ENCODE measurements around the gene TSEN34. TPM values are rescaled to one million over a fixed set of nuclear protein-coding genes. Genes with fewer than 3 reads are reported as not detected.

Gene TSEN34
- total RNA-seq, 1 experiment from 2014 or later, result 64.7 TPM

- DNase-seq (ENCODE audit: low spot score), result no peak
- intact Hi-C loops (cut with micrococcal nuclease; ENCODE audit: unreplicated experiment), result no loop called here
- Histone ChIP-seq H3K4me1 (ENCODE audit: insufficient read depth, low read length, poor library complexity, severe bottlenecking) (peaks cover 11% of the 10 kb centered on the region), H3K27ac (ENCODE audit: low read depth, low read length, poor library complexity, severe bottlenecking) (no peak overlapping the region), H3K36me3 (ENCODE audit: insufficient read depth, low read length, poor library complexity, severe bottlenecking) (peaks cover 33% of the 10 kb centered on the region), H3K9me3 (ENCODE audit: low read depth, low read length, poor library complexity, severe bottlenecking) (no peaks in the 10 kb centered on the region), H3K4me3 (ENCODE audit: low read depth, low read length, poor library complexity, severe bottlenecking) (no peak overlapping the region), H3K27me3 (replicated peaks; ENCODE audit: insufficient read depth, low read depth, low read length, poor library complexity) (no peaks in the 10 kb centered on the region)
- no peak for TF ChIP-seq CTCF (conservative IDR thresholded peaks at IDR 0.05; ENCODE audit: low read depth, low read length)
- TF ChIP-seq EZH2 (IDR thresholded peaks at IDR 0.05; ENCODE audit: borderline replicate concordance, low read depth, low read length, poor library complexity, severe bottlenecking), result no peak
- BruUV-seq (replicated peaks), result no TSS peak
- POLR2A ChIA-PET (ENCODE audit: low non-redundant PET), result interaction anchor here (1.4 kb wide), 1 partner anchor 8 kb away, joined by 3 read pairs; no protein-coding TSS in a partner anchor
- CTCF ChIA-PET, result no interaction called here
These were observed 6.0 kb downstream of the TSEN34 start for GRCh38 chr19:54197121-54197520.

GRCh38 chr19:54199401-54199800 is 8.3 kb downstream of the TSEN34 start:
- intact Hi-C loops (cut with micrococcal nuclease; ENCODE audit: unreplicated experiment), result no loop called here
- CTCF ChIA-PET, result no interaction called here
- H3K36me3 ChIP-seq (ENCODE audit: insufficient read depth, low read length, poor library complexity, severe bottlenecking), result peaks cover 44% of the 10 kb centered on the region

DNA sequence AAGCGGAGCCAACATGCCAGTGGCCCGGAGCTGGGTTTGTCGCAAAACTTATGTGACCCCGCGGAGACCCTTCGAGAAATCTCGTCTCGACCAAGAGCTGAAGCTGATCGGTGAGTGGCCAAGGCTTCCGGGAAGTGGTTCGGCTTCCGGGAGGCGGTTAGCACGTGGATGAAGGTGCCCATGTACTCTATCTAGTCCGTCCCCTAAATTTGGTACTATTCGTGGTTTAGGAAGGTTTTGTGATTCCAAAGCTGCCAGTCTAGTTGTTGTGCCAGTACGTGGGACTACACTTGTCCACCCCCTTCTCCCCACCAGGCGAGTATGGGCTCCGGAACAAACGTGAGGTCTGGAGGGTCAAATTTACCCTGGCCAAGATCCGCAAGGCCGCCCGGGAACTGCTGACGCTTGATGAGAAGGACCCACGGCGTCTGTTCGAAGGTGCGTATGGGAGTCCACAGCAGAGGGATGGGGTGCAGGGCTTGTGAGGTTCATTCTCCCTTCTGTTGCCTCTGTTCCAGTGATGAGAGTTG is 10.1 kb downstream of the TSEN34 start:
- no peaks in the 10 kb centered on the region for H3K9me3 ChIP-seq (ENCODE audit: low read depth, low read length, poor library complexity, severe bottlenecking)
- no peak for DNase-seq (ENCODE audit: low spot score)
- H3K27ac ChIP-seq (ENCODE audit: low read depth, low read length, poor library complexity, severe bottlenecking), result peak overlapping the region; percentile 97
- peaks cover 36% of the 10 kb centered on the region for H3K4me1 ChIP-seq (ENCODE audit: insufficient read depth, low read length, poor library complexity, severe bottlenecking)
- ChIA-PET CTCF (no interaction called here), POLR2A (ENCODE audit: low non-redundant PET) (interaction anchor here (0.6 to 1.0 kb wide), 4 partner anchors 11 to 1269 kb away, joined by 3 to 6 read pairs (median 5); partner anchors contain the start of genes MBOAT7 and TSEN34)
- TSS peak; percentile 67 for BruUV-seq (replicated peaks)
- H3K4me3 ChIP-seq (ENCODE audit: low read depth, low read length, poor library complexity, severe bottlenecking), result peak overlapping the region; percentile 90
- no peak for TF ChIP-seq CTCF (conservative IDR thresholded peaks at IDR 0.05; ENCODE audit: low read depth, low read length)
- no peak for TF ChIP-seq EZH2 (IDR thresholded peaks at IDR 0.05; ENCODE audit: borderline replicate concordance, low read depth, low read length, poor library complexity, severe bottlenecking)
- intact Hi-C loops (cut with micrococcal nuclease; ENCODE audit: unreplicated experiment), result no loop called here
- peaks cover 53% of the 10 kb centered on the region for H3K36me3 ChIP-seq (ENCODE audit: insufficient read depth, low read length, poor library complexity, severe bottlenecking)
- H3K27me3 ChIP-seq (replicated peaks; ENCODE audit: insufficient read depth, low read depth, low read length, poor library complexity), result no peaks in the 10 kb centered on the region

More at GRCh38 chr19:54199401-54199800, 8.3 kb downstream of the TSEN34 start:
- Histone ChIP-seq H3K27ac (ENCODE audit: low read depth, low read length, poor library complexity, severe bottlenecking) (peak overlapping the region; percentile 9), H3K9me3 (ENCODE audit: low read depth, low read length, poor library complexity, severe bottlenecking) (no peaks in the 10 kb centered on the region), H3K27me3 (replicated peaks; ENCODE audit: insufficient read depth, low read depth, low read length, poor library complexity) (no peaks in the 10 kb centered on the region), H3K4me1 (ENCODE audit: insufficient read depth, low read length, poor library complexity, severe bottlenecking) (peaks cover 29% of the 10 kb centered on the region), H3K4me3 (ENCODE audit: low read depth, low read length, poor library complexity, severe bottlenecking) (no peak overlapping the region)
- TF ChIP-seq EZH2 (IDR thresholded peaks at IDR 0.05; ENCODE audit: borderline replicate concordance, low read depth, low read length, poor library complexity, severe bottlenecking) (no peak), CTCF (conservative IDR thresholded peaks at IDR 0.05; ENCODE audit: low read depth, low read length) (no peak)
- no peak for DNase-seq (ENCODE audit: low spot score)
- no TSS peak for BruUV-seq (replicated peaks)
- POLR2A ChIA-PET (ENCODE audit: low non-redundant PET), result interaction anchor here (1.2 kb wide), 1 partner anchor 10 kb away, joined by 6 read pairs; the partner anchor contains the start of gene MBOAT7
